ENCODE data around the gene ST3GAL3.

DNA sequence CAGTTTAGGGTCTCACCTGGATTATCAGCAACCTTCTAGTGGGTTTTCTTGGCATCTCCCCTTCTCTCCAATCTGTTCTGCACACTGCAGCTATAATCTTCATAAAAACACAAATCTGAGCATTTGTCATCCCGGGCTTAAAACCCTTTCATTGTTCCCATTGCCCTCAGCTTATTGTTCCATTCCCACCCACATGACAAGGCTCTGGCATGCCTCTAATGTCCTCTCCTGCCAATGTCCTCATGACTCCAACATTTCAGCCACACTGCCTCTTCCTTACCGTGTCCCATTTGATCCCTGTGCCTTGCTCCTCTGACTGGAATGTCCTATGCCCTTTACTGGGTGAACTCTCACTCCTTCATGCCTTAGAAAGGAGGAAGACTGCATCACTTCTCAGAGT lies 255.0 kb downstream of the ST3GAL3 start:
- TF ChIP-seq SUZ12 (IDR thresholded peaks at IDR 0.05; ENCODE audit: extremely low read depth, insufficient read depth, insufficient read length) (no peak), YY1 (IDR thresholded peaks at IDR 0.05; ENCODE audit: insufficient read depth, insufficient read length) (no peak), ZNF274 (IDR thresholded peaks at IDR 0.05; ENCODE audit: low read depth, low read length) (no peak)

All from NT2/D1 (cell line).